PFSK-1 (cell line): ENCODE results near the gene RGL3.

Experiments
- FOXP2 ChIP-seq: optimal IDR thresholded peaks from 2 replicates; pipeline ENCODE3; 2011; ENCODE audit warnings: borderline replicate concordance, control low read depth, inconsistent platforms; ENCODE audit not compliant: insufficient read depth; ENCODE audit errors: extremely low read length, extremely low read depth
- POLR2AphosphoS5 ChIP-seq: IDR thresholded peaks from 2 replicates; pipeline ENCODE4 v1.6.1; 2012; ENCODE audit warnings: low read depth, mild to moderate bottlenecking, control low read depth, low read length, moderate library complexity
- REST ChIP-seq, 2 experiments: IDR thresholded peaks; 2 replicates each; pipeline versions ENCODE4 v1.6.1 to v1.8.0; 2011 to 2012; ENCODE audit warnings: low read depth in 2 of 2, low read length in 2 of 2, control low read depth in 1 of 2, inconsistent platforms in 1 of 2, mild to moderate bottlenecking in 1 of 2, moderate library complexity in 1 of 2; ENCODE audit not compliant: insufficient read depth in 1 of 2
- SIN3A ChIP-seq: IDR thresholded peaks from 2 replicates; pipeline ENCODE4 v1.6.1; 2012; ENCODE audit warnings: mild to moderate bottlenecking, low read length, moderate library complexity, borderline replicate concordance; ENCODE audit not compliant: insufficient read depth
- TAF1 ChIP-seq: IDR thresholded peaks from 2 replicates; pipeline ENCODE4 v1.6.1; 2012; ENCODE audit warnings: low read length, control low read depth, borderline replicate concordance; ENCODE audit not compliant: insufficient read depth

Gene RGL3

DNA sequence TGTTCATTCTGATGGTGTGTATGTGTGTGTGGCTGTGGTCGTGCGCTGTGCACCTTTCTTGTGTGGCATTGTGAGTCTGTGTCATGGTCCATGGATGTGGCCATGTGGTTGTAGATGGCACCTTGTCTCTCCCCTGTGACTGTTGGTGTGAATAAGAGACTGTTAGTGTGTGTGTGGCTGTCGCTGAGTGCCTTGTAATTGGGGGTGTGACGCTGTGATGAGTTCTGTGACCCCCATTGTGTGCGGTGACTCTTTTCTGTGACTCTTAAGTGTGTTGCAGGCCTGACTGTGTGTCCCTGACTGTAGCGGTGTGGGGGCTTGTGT is 63.1 kb downstream of the RGL3 start:
- TF ChIP-seq TAF1 (no peak), SIN3A (no peak), FOXP2 (no peak), REST (IDR thresholded peaks at IDR 0.05; ENCODE audit: insufficient read depth in 1 of 2, low read depth in 2 of 2, low read length in 2 of 2) (no peak), POLR2AphosphoS5 (no peak)

DNA sequence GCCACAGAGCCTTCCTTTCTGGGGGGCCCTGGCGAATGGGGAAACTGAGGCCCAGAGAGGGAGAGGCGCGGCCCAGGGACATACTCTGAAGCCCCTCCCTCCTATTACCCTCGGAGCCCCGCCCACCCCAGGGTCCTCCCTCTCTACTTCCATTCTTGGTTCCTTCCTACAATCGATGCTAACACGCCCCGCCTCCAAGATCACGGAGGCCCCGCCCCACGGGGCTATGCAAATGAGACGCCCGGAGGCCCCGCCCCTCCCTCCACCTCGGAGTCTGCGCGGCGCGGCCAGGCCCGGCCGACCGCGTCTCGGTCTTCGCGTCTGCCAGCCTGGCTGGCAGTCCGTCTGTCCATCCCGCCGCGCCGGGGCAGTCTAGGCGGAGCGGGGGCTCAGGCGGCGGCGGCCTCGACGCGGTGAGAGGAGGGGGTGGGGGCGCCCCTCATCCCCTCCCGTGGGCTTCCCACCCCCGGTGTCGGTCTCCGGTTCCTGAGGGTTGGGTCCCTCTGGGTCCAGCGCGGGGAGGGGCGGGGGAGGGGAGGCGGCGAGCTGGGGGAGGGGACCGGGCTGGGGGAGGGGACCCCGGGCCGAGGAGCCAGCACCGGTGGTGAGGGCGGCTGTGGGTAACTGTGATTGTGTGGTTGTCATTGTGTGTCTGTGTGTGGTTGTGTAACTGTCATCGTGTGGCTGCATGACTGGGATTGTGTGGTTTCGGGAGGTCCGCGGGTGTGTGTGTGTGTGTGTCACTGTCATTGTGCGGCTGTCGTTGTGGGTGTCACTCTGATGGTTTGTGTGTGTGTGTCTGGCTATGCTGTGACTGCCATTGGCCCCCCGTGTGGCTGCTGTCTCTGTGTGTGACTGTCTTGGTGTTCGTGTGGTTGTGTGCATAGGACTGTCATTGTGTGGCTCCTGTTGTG is 63.7 kb downstream of the RGL3 start, which contains the start of gene PLPPR2:
Gene PLPPR2, plus strand, starts transcription at position 273 of the 914 bp plus-strand sequence. CDS start 2,242 bp downstream, outside the sequence.
- TF ChIP-seq POLR2AphosphoS5 (peak; percentile 79), FOXP2 (peak; percentile 19), REST (IDR thresholded peaks at IDR 0.05; ENCODE audit: insufficient read depth in 1 of 2, low read depth in 2 of 2, low read length in 2 of 2) (no peak)

GRCh38 chr19:11349171-11349570 is 69.9 kb downstream of the RGL3 start:
- TF ChIP-seq FOXP2 (no peak), REST (IDR thresholded peaks at IDR 0.05; ENCODE audit: insufficient read depth in 1 of 2, low read depth in 2 of 2, low read length in 2 of 2) (peak in 1 of 2 experiments; percentile 77; a peak in 2 of 4 replicates)

GRCh38 chr19:11347546-11348039 is 71.5 kb downstream of the RGL3 start:
- TF ChIP-seq FOXP2 (no peak), REST (IDR thresholded peaks at IDR 0.05; ENCODE audit: insufficient read depth in 1 of 2, low read depth in 2 of 2, low read length in 2 of 2) (no peak), TAF1 (no peak), SIN3A (no peak), POLR2AphosphoS5 (no peak)
